Transverse colon (tissue), 4 donors: ENCODE data around the gene RAB35. TPM values are rescaled to one million over a fixed set of nuclear protein-coding genes. Genes with fewer than 3 reads are reported as not detected.
"Not testable (repeated sequence)": the region's sequence is repeated elsewhere in the genome, so short reads cannot be mapped to it uniquely, and the experiment has no call there.

Experiments
- DNase-seq: peaks from one replicate; pipeline ENCODE4 v3.0.0-alpha.2; 2019
- H3K27ac ChIP-seq, 4 donors: fragments of 200-600 bp; sonication (generic); 2 replicates each; pipeline ENCODE4 v1.5.1; 2016 to 2018; ENCODE audit warnings: inconsistent platforms in 4 of 4
- H3K27me3 ChIP-seq: fragments of 200-600 bp; sonication (generic); 2 replicates; pipeline ENCODE4 v1.5.1; 2017; ENCODE audit warnings: inconsistent platforms
- H3K36me3 ChIP-seq, 4 donors: fragments of 200-600 bp; sonication (generic); 2 replicates each; pipeline ENCODE4 v1.5.1; 2017 to 2019; ENCODE audit warnings: inconsistent platforms in 4 of 4
- H3K4me1 ChIP-seq, 4 donors: fragments of 200-600 bp; sonication (generic); 2 replicates each; pipeline ENCODE4 v1.5.1; 2017 to 2020; ENCODE audit warnings: inconsistent platforms in 4 of 4
- H3K4me3 ChIP-seq, 4 donors: fragments of 200-600 bp; sonication (generic); 1 replicate in 1 of 4; 2 replicates in 3 of 4; pipeline versions ENCODE4 v1.5.1 to v1.6.1; 2017 to 2019; ENCODE audit warnings: inconsistent platforms in 4 of 4
- H3K9me3 ChIP-seq, 2 donors: fragments of 200-600 bp; sonication (generic); 2 replicates each; pipeline ENCODE4 v1.5.1; 2017 to 2019; ENCODE audit warnings: inconsistent platforms in 2 of 2
- CTCF ChIP-seq, 5 experiments: fragments of 200-600 bp in 3 of 5; fragments of 450-650 bp in 2 of 5; sonication (generic) in 3 of 5; IDR thresholded peaks; 1 replicate in 2 of 5; 2 replicates in 3 of 5; pipeline ENCODE4 v1.5.1; 2016 to 2017; ENCODE audit warnings: antibody characterized with exemption in 5 of 5, inconsistent platforms in 3 of 5, mild to moderate bottlenecking in 2 of 5, moderate library complexity in 1 of 5
- EP300 ChIP-seq: sonication (generic); formaldehyde crosslinking; IDR thresholded peaks from one replicate; pipeline ENCODE4 v1.6.1; 2017; ENCODE audit warnings: antibody characterized with exemption, low read depth
- POLR2A ChIP-seq: fragments of 450-650 bp; IDR thresholded peaks from one replicate; pipeline ENCODE4 v1.6.1; 2016; ENCODE audit warnings: antibody characterized with exemption, mild to moderate bottlenecking, moderate library complexity
- POLR2AphosphoS5 ChIP-seq, 3 donors: sonication (generic); formaldehyde crosslinking; IDR thresholded peaks; one replicate each; pipeline ENCODE4 v1.6.1; 2016; ENCODE audit warnings: antibody characterized with exemption in 3 of 3
- WGBS, 2 donors: methylation state at CpG; one replicate each; pipeline ENCODE4 v1.1.5; 2018; ENCODE audit warnings: low coverage in 1 of 2; 5-methylcytosine and 5-hydroxymethylcytosine counted together
- in situ Hi-C, 4 donors: fragments of 200-750 bp; cut with MboI; loops; one replicate each; pipeline versions ENCODE4 v1.15.0 to v1.15.1; 2017; ENCODE audit warnings: low sequenced_read_pairs in 3 of 4, low pct_ligation_motif_present in 1 of 4, low pct_unique_long_range_greater_than_20kb in 1 of 4
- intact Hi-C: fragments of 100-400 bp; cut with DNase I; formaldehyde crosslinking; loops from one replicate; pipeline ENCODE4 v1.15.1; 2023; ENCODE audit warnings: low total_unique reads
- small RNA-seq, 4 donors: library from RNA; depleted of rRNA; stranded (forward); fragments of <200 nt; gene quantifications; one replicate each; pipeline ENCODE3, GENCODE V24; 2016
- total RNA-seq, 4 donors: library from RNA; depleted of rRNA; stranded (reverse); fragments of >200 nt; gene quantifications; one replicate each; pipeline ENCODE4 v1.1.0, GENCODE V29; 2016

Gene RAB35
- total RNA-seq, 4 donors from 2014 or later = 16.9 to 26.2 (median 22.2) TPM

GRCh38 chr12:120047072-120047471 is 69.5 kb downstream of the RAB35 start:
- in situ Hi-C loops (no loop called here), intact Hi-C loops (no loop called here)
- H3K4me1 ChIP-seq = no peaks in the 10 kb centered on the region
- no peak for DNase-seq
- H3K36me3 ChIP-seq = no peaks in the 10 kb centered on the region
- no peak overlapping the region for H3K27ac ChIP-seq
- 85 to 100% methylated on average over 1 of the region's 1 CpG for WGBS, 2 donors
- H3K27me3 ChIP-seq = no peaks in the 10 kb centered on the region
- no peak overlapping the region for H3K4me3 ChIP-seq
- no peak for TF ChIP-seq CTCF (IDR thresholded peaks at IDR 0.05)
- no peak for TF ChIP-seq POLR2A
- no peak for TF ChIP-seq EP300
- TF ChIP-seq POLR2AphosphoS5 (IDR thresholded peaks at IDR 0.05) = no peak
- no peaks in the 10 kb centered on the region for H3K9me3 ChIP-seq

- WGBS, 2 donors = 74 to 81% methylated on average over 3 of the region's 5 CpGs
- not testable (repeated sequence) for DNase-seq, H3K4me1 ChIP-seq
These were observed 71.2 kb downstream of the RAB35 start for GRCh38 chr12:120045367-120045766.

More at GRCh38 chr12:120045367-120045766, 71.2 kb downstream of the RAB35 start:
- H3K4me3 ChIP-seq, H3K9me3 ChIP-seq, in situ Hi-C loops, H3K27me3 ChIP-seq, H3K36me3 ChIP-seq, intact Hi-C loops, H3K27ac ChIP-seq: not testable (repeated sequence)

Small RNAs within 50 kb of the gene (small RNA-seq; reads per million reads assigned to genes)
- gene AC004812.1 = 0 reads per million in 4 donors
- gene MIR4498 = 0 reads per million in 4 donors

Other genes starting within 250 kb of the RAB35 start
- 10 to 100 TPM in 1 of 4 donors, 1 to 10 TPM in 3; 1.1 to 51.1 (median 7.1) TPM for gene CIT, start 239.4 kb downstream of the RAB35 start, total RNA-seq
- gene BICDL1, start 127.5 kb downstream of the RAB35 start, total RNA-seq = 10 to 100 TPM in 1 of 4 donors, 1 to 10 TPM in 3; 3.2 to 19.5 (median 6.9) TPM
- gene GCN1, start 78.0 kb upstream of the RAB35 start, total RNA-seq = 100 to 1,000 TPM in 2 of 4 donors, 10 to 100 TPM in 2; 70.0 to 141 (median 107) TPM
- 1,000 to 10,000 TPM in 3 of 4 donors, 100 to 1,000 TPM in 1; 660 to 2,105 (median 1,778) TPM for gene RPLP0, start 84.4 kb upstream of the RAB35 start, total RNA-seq
- 100 to 1,000 TPM; 101 to 328 (median 198) TPM for gene PXN, start 149.0 kb upstream of the RAB35 start, total RNA-seq
- under 1 TPM; under 0.01 TPM for gene RNU4-2, start 175.2 kb upstream of the RAB35 start, total RNA-seq
- under 1 TPM in 3 of 4 donors, not detected in 1; under 0.01 TPM for gene RNU4-1, start 176.5 kb upstream of the RAB35 start, total RNA-seq
- gene SIRT4, start 185.6 kb upstream of the RAB35 start, total RNA-seq = 1 to 10 TPM in 1 of 4 donors, under 1 TPM in 1, not detected in 2; 0.95 to 1.9 TPM
- gene PLA2G1B, start 211.0 kb upstream of the RAB35 start, total RNA-seq = not detected